DOHH2 (cell line): ENCODE results near the gene FAM151B.
"Not testable (repeated sequence)": the region's sequence is repeated elsewhere in the genome, so short reads cannot be mapped to it uniquely, and the experiment has no call there.

ENCODE experiments used
- H3F3A ChIP-seq: fragments of 200-600 bp; sonication (generic), shearing (Covaris generic); 2 replicates; pipeline ENCODE4 v1.6.0; 2016; ENCODE audit warnings: antibody characterized with exemption, mild to moderate bottlenecking; ENCODE audit not compliant: control insufficient read depth, insufficient read depth
- H3K27ac ChIP-seq: fragments of 200-600 bp; sonication (generic); 2 replicates; pipeline ENCODE4 v1.5.1; 2014; ENCODE audit warnings: low read depth, mild to moderate bottlenecking, low read length, moderate library complexity
- H3K27me3 ChIP-seq: fragments of 200-600 bp; sonication (generic); 2 replicates; pipeline ENCODE4 v1.6.1; 2014; ENCODE audit warnings: mild to moderate bottlenecking, low read length, mixed read lengths; ENCODE audit not compliant: control insufficient read depth
- H3K36me3 ChIP-seq: fragments of 200-600 bp; sonication (generic); 2 replicates; pipeline ENCODE4 v1.6.1; 2014; ENCODE audit warnings: mild to moderate bottlenecking, low read length, moderate library complexity, mixed read lengths; ENCODE audit not compliant: control insufficient read depth
- H3K4me1 ChIP-seq: fragments of 200-600 bp; sonication (generic); 2 replicates; pipeline ENCODE4 v1.6.1; 2014; ENCODE audit warnings: mild to moderate bottlenecking, low read length, mixed read lengths; ENCODE audit not compliant: control insufficient read depth
- H3K4me2 ChIP-seq: fragments of 200-600 bp; sonication (generic); 2 replicates; pipeline ENCODE4 v1.6.0; 2014; ENCODE audit warnings: mild to moderate bottlenecking, low read length, moderate library complexity
- H3K4me3 ChIP-seq: fragments of 200-600 bp; sonication (generic); 2 replicates; pipeline ENCODE4 v1.5.1; 2014; ENCODE audit warnings: mild to moderate bottlenecking, low read length, mixed read lengths
- H3K79me2 ChIP-seq: fragments of 200-600 bp; sonication (generic); 2 replicates; pipeline ENCODE4 v1.6.1; 2014; ENCODE audit warnings: mild to moderate bottlenecking, low read length, mixed read lengths; ENCODE audit not compliant: control insufficient read depth
- H3K9me2 ChIP-seq: fragments of 200-600 bp; sonication (generic); replicated peaks from 2 replicates; pipeline ENCODE4 v1.6.1; 2014; ENCODE audit warnings: mild to moderate bottlenecking, low read length, mixed read lengths; ENCODE audit not compliant: control insufficient read depth
- H3K9me3 ChIP-seq: fragments of 200-600 bp; sonication (generic); 2 replicates; pipeline ENCODE4 v1.6.1; 2014; ENCODE audit warnings: antibody characterized with exemption, low read length, mixed read lengths; ENCODE audit not compliant: control insufficient read depth, insufficient read depth
- H4K20me1 ChIP-seq: fragments of 200-600 bp; sonication (generic); 2 replicates; pipeline ENCODE4 v1.6.0; 2014; ENCODE audit warnings: low read depth, mild to moderate bottlenecking, antibody characterized with exemption, low read length, moderate library complexity; ENCODE audit not compliant: control insufficient read depth, insufficient read depth
- EZH2phosphoT487 ChIP-seq: fragments of 200-600 bp; sonication (generic); IDR thresholded peaks from 2 replicates; pipeline ENCODE4 v1.6.1; 2017; ENCODE audit warnings: borderline replicate concordance, mild to moderate bottlenecking, antibody characterized with exemption, low read length, moderate library complexity, mixed read lengths
- TF ChIP-seq, protein P1 (sequence below): fragments of 200-600 bp; sonication (generic); IDR thresholded peaks from one replicate; pipeline ENCODE4 v1.5.1; 2014; ENCODE audit warnings: antibody characterized with exemption, mild to moderate bottlenecking, low read depth, low read length; ENCODE audit not compliant: poor library complexity, severe bottlenecking

Gene FAM151B

GRCh38 chr5:80468131-80468530 lies 19.8 kb upstream of the FAM151B start:
- Histone ChIP-seq H3K27ac (no peak overlapping the region), H4K20me1 (no peaks in the 10 kb centered on the region), H3K4me1 (no peaks in the 10 kb centered on the region), H3K4me2 (no peak overlapping the region), H3F3A (no peaks in the 10 kb centered on the region), H3K27me3 (no peaks in the 10 kb centered on the region), H3K36me3 (no peaks in the 10 kb centered on the region; the same call in 1 of the 2 replicates), H3K79me2 (no peaks in the 10 kb centered on the region), H3K9me3 (peaks cover 6% of the 10 kb centered on the region; the same call in 1 of the 2 replicates), H3K9me2 (no peaks in the 10 kb centered on the region), H3K4me3 (no peak overlapping the region)
- TF ChIP-seq, protein P1, sequence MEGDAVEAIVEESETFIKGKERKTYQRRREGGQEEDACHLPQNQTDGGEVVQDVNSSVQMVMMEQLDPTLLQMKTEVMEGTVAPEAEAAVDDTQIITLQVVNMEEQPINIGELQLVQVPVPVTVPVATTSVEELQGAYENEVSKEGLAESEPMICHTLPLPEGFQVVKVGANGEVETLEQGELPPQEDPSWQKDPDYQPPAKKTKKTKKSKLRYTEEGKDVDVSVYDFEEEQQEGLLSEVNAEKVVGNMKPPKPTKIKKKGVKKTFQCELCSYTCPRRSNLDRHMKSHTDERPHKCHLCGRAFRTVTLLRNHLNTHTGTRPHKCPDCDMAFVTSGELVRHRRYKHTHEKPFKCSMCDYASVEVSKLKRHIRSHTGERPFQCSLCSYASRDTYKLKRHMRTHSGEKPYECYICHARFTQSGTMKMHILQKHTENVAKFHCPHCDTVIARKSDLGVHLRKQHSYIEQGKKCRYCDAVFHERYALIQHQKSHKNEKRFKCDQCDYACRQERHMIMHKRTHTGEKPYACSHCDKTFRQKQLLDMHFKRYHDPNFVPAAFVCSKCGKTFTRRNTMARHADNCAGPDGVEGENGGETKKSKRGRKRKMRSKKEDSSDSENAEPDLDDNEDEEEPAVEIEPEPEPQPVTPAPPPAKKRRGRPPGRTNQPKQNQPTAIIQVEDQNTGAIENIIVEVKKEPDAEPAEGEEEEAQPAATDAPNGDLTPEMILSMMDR = no peak
- no peak for TF ChIP-seq EZH2phosphoT487

DNA sequence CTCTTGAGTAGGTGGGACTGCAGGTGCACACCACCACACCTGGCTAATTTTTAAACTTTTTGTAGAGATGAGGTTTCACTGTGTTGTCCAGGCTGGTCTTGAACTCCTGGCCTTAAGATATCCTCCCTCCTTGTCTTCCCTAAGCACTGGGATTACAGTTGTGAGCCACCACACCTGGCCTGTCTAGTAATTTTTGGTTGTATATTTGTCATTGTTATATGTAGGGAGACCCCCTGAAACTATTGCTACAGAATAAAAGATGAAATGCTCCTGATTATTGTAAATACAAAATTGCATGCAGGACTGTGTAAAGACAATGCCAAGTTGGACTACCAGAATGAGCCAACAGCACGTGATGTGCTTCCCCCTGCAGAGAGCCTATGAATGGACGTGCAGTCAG lies 17.3 kb upstream of the FAM151B start:
- not testable (repeated sequence) for H3F3A ChIP-seq, H3K4me2 ChIP-seq, H4K20me1 ChIP-seq, H3K27ac ChIP-seq, H3K79me2 ChIP-seq, H3K9me2 ChIP-seq, H3K4me1 ChIP-seq, H3K4me3 ChIP-seq, H3K9me3 ChIP-seq, H3K27me3 ChIP-seq
- H3K36me3 ChIP-seq = peaks cover 13% of the 10 kb centered on the region; the same call in 1 of the 2 replicates

- H3K36me3 ChIP-seq = peaks cover 13% of the 10 kb centered on the region; the same call in 1 of the 2 replicates
Measured at GRCh38 chr5:80474929-80475328, 13.0 kb upstream of the FAM151B start.

GRCh38 chr5:80479713-80480112 lies 8.2 kb upstream of the FAM151B start:
- H3K4me3 ChIP-seq = no peak overlapping the region

More at GRCh38 chr5:80474929-80475328, 13.0 kb upstream of the FAM151B start:
- H3K4me2 ChIP-seq = no peak overlapping the region
- no peak for TF ChIP-seq EZH2phosphoT487
- TF ChIP-seq, protein P1 = no peak
- no peaks in the 10 kb centered on the region for H3K27me3 ChIP-seq
- H3K4me1 ChIP-seq = no peaks in the 10 kb centered on the region
- H3K4me3 ChIP-seq = no peak overlapping the region
- H3K79me2 ChIP-seq = no peaks in the 10 kb centered on the region
- H4K20me1 ChIP-seq = no peaks in the 10 kb centered on the region
- H3K27ac ChIP-seq = no peak overlapping the region
- H3K9me3 ChIP-seq = 0 out of 2 replicates have a peak, but pooled peaks cover 3% of the 10 kb centered on the region
- H3F3A ChIP-seq = no peaks in the 10 kb centered on the region
- no peaks in the 10 kb centered on the region for H3K9me2 ChIP-seq

More at GRCh38 chr5:80479713-80480112, 8.2 kb upstream of the FAM151B start:
- H3K4me1 ChIP-seq = no peaks in the 10 kb centered on the region; the same call in 1 of the 2 replicates
- H3K9me3 ChIP-seq = no peaks in the 10 kb centered on the region
- H3K36me3 ChIP-seq = peaks cover 5% of the 10 kb centered on the region; the same call in 1 of the 2 replicates
- H3K4me2 ChIP-seq = no peak overlapping the region
- no peaks in the 10 kb centered on the region for H3F3A ChIP-seq
- H3K79me2 ChIP-seq = no peaks in the 10 kb centered on the region
- no peaks in the 10 kb centered on the region for H4K20me1 ChIP-seq
- no peak overlapping the region for H3K27ac ChIP-seq
- no peak for TF ChIP-seq EZH2phosphoT487
- TF ChIP-seq, protein P1 = no peak
- H3K9me2 ChIP-seq = no peaks in the 10 kb centered on the region
- H3K27me3 ChIP-seq = no peaks in the 10 kb centered on the region
